H1 (cell line): ENCODE measurements around the gene SPATA16. TPM values are rescaled to one million over a fixed set of nuclear protein-coding genes. Genes with fewer than 3 reads are reported as not detected.

Experiments used
- BACH1 ChIP-seq: IDR thresholded peaks from 2 replicates; pipeline ENCODE4 v1.6.1; 2012; ENCODE audit warnings: low read length, improper control_type of control experiment
- CTBP2 ChIP-seq: IDR thresholded peaks from 2 replicates; pipeline ENCODE4 v1.7.0; 2011; ENCODE audit warnings: borderline replicate concordance, mild to moderate bottlenecking, moderate library complexity, mixed read lengths, low read length; ENCODE audit not compliant: insufficient read depth, insufficient read length
- RAD21 ChIP-seq, 2 experiments: IDR thresholded peaks in 1 of 2; conservative IDR thresholded peaks in 1 of 2; 2 replicates each; pipeline ENCODE4 v1.6.1; 2011; ENCODE audit warnings: low read depth in 2 of 2, low read length in 2 of 2, improper control_type of control experiment in 1 of 2, inconsistent platforms in 1 of 2, mild to moderate bottlenecking in 1 of 2, moderate library complexity in 1 of 2
- TEAD4 ChIP-seq: IDR thresholded peaks from 2 replicates; pipeline ENCODE4 v1.6.1; 2012; ENCODE audit warnings: low read depth, low read length, inconsistent platforms, mixed read lengths
- ZNF274 ChIP-seq: IDR thresholded peaks from 2 replicates; pipeline ENCODE4 v1.7.0; 2012; ENCODE audit warnings: low read length, borderline replicate concordance; ENCODE audit errors: extremely low read depth
- polyA plus RNA-seq, 7 experiments: library from polyadenylated mRNA; depleted of rRNA in 3 of 7; stranded (reverse) in 5 of 7; unstranded in 2 of 7; fragments of >200 nt in 5 of 7; fragments of 200-250 nt in 2 of 7; gene quantifications; 1 replicate in 5 of 7; 2 replicates in 1 of 7; 4 replicates in 1 of 7; pipeline versions ENCODE4 v1.2.1 to v1.2.3, GENCODE V29; 2011 to 2013; ENCODE audit warnings: missing spikeins in 2 of 7, mixed read lengths in 2 of 7
- total RNA-seq: library from RNA; stranded (reverse); fragmentation: NEBNext Ultra II Directional; extraction: Animal tissue kit (Norgen Biotek cat#: 25700); gene quantifications from 2 replicates; pipeline ENCODE4 v1.2.1, GENCODE V29; 2021
- TF ChIP-seq, protein P1 (sequence below), 3 experiments: IDR thresholded peaks; 1 replicate in 2 of 3; 2 replicates in 1 of 3; pipeline versions ENCODE4 v1.5.1 to v1.6.1; 2011; ENCODE audit warnings: low read length in 3 of 3, mild to moderate bottlenecking in 3 of 3, inconsistent platforms in 2 of 3, low read depth in 1 of 3, moderate library complexity in 1 of 3; ENCODE audit not compliant: insufficient read depth in 1 of 3; ENCODE audit errors: control extremely low read depth in 1 of 3
- TF ChIP-seq, protein P2 (sequence below): IDR thresholded peaks from 2 replicates; pipeline ENCODE4 v1.6.1; 2012; ENCODE audit warnings: inconsistent platforms
- TF ChIP-seq, protein P3 (sequence below): fragments of 300-600 bp; sonication (generic); IDR thresholded peaks from 2 replicates; pipeline ENCODE4 v1.7.1; 2012; ENCODE audit warnings: low read length, moderate library complexity, mild to moderate bottlenecking, inconsistent platforms; ENCODE audit not compliant: insufficient replicate concordance

Gene SPATA16
- total and polyA plus RNA-seq, 2 of the 8 experiments (the other 6 are each of a cell fraction or from before 2014, with no cell fraction given): 0.05 to 2.7 TPM

DNA sequence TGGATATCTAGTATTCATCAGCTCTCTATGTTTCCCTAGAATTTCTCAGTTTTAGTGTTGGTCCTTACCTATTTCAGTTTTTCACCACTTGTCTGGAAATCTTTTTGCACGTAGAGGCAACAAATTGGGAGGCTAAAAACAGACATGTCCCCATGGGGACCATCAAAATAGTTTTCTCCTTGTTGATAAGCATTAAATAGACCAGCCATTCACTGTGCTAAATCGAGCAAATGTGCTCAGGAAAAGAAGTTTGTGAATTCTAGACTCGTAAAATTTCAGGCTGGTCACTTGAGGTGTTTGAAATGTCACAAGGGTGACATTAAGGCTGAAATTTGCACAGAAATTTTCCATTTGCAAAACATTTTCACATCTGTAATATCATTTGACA lies 102.6 kb downstream of the SPATA16 start (continued):
- TF ChIP-seq, protein P1, sequence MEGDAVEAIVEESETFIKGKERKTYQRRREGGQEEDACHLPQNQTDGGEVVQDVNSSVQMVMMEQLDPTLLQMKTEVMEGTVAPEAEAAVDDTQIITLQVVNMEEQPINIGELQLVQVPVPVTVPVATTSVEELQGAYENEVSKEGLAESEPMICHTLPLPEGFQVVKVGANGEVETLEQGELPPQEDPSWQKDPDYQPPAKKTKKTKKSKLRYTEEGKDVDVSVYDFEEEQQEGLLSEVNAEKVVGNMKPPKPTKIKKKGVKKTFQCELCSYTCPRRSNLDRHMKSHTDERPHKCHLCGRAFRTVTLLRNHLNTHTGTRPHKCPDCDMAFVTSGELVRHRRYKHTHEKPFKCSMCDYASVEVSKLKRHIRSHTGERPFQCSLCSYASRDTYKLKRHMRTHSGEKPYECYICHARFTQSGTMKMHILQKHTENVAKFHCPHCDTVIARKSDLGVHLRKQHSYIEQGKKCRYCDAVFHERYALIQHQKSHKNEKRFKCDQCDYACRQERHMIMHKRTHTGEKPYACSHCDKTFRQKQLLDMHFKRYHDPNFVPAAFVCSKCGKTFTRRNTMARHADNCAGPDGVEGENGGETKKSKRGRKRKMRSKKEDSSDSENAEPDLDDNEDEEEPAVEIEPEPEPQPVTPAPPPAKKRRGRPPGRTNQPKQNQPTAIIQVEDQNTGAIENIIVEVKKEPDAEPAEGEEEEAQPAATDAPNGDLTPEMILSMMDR (IDR thresholded peaks at IDR 0.05; ENCODE audit: control extremely low read depth in 1 of 3, insufficient read depth in 1 of 3, low read depth in 1 of 3, low read length in 3 of 3): no peak
- TF ChIP-seq BACH1 (no peak), RAD21 (IDR thresholded peaks at IDR 0.05 in 1 of 2, conservative IDR thresholded peaks at IDR 0.05 in 1 of 2; ENCODE audit: low read depth in 2 of 2, low read length in 2 of 2) (no peak), CTBP2 (no peak), ZNF274 (no peak), TEAD4 (no peak)
- TF ChIP-seq, protein P2, sequence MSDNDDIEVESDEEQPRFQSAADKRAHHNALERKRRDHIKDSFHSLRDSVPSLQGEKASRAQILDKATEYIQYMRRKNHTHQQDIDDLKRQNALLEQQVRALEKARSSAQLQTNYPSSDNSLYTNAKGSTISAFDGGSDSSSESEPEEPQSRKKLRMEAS: no peak
- TF ChIP-seq, protein P3, sequence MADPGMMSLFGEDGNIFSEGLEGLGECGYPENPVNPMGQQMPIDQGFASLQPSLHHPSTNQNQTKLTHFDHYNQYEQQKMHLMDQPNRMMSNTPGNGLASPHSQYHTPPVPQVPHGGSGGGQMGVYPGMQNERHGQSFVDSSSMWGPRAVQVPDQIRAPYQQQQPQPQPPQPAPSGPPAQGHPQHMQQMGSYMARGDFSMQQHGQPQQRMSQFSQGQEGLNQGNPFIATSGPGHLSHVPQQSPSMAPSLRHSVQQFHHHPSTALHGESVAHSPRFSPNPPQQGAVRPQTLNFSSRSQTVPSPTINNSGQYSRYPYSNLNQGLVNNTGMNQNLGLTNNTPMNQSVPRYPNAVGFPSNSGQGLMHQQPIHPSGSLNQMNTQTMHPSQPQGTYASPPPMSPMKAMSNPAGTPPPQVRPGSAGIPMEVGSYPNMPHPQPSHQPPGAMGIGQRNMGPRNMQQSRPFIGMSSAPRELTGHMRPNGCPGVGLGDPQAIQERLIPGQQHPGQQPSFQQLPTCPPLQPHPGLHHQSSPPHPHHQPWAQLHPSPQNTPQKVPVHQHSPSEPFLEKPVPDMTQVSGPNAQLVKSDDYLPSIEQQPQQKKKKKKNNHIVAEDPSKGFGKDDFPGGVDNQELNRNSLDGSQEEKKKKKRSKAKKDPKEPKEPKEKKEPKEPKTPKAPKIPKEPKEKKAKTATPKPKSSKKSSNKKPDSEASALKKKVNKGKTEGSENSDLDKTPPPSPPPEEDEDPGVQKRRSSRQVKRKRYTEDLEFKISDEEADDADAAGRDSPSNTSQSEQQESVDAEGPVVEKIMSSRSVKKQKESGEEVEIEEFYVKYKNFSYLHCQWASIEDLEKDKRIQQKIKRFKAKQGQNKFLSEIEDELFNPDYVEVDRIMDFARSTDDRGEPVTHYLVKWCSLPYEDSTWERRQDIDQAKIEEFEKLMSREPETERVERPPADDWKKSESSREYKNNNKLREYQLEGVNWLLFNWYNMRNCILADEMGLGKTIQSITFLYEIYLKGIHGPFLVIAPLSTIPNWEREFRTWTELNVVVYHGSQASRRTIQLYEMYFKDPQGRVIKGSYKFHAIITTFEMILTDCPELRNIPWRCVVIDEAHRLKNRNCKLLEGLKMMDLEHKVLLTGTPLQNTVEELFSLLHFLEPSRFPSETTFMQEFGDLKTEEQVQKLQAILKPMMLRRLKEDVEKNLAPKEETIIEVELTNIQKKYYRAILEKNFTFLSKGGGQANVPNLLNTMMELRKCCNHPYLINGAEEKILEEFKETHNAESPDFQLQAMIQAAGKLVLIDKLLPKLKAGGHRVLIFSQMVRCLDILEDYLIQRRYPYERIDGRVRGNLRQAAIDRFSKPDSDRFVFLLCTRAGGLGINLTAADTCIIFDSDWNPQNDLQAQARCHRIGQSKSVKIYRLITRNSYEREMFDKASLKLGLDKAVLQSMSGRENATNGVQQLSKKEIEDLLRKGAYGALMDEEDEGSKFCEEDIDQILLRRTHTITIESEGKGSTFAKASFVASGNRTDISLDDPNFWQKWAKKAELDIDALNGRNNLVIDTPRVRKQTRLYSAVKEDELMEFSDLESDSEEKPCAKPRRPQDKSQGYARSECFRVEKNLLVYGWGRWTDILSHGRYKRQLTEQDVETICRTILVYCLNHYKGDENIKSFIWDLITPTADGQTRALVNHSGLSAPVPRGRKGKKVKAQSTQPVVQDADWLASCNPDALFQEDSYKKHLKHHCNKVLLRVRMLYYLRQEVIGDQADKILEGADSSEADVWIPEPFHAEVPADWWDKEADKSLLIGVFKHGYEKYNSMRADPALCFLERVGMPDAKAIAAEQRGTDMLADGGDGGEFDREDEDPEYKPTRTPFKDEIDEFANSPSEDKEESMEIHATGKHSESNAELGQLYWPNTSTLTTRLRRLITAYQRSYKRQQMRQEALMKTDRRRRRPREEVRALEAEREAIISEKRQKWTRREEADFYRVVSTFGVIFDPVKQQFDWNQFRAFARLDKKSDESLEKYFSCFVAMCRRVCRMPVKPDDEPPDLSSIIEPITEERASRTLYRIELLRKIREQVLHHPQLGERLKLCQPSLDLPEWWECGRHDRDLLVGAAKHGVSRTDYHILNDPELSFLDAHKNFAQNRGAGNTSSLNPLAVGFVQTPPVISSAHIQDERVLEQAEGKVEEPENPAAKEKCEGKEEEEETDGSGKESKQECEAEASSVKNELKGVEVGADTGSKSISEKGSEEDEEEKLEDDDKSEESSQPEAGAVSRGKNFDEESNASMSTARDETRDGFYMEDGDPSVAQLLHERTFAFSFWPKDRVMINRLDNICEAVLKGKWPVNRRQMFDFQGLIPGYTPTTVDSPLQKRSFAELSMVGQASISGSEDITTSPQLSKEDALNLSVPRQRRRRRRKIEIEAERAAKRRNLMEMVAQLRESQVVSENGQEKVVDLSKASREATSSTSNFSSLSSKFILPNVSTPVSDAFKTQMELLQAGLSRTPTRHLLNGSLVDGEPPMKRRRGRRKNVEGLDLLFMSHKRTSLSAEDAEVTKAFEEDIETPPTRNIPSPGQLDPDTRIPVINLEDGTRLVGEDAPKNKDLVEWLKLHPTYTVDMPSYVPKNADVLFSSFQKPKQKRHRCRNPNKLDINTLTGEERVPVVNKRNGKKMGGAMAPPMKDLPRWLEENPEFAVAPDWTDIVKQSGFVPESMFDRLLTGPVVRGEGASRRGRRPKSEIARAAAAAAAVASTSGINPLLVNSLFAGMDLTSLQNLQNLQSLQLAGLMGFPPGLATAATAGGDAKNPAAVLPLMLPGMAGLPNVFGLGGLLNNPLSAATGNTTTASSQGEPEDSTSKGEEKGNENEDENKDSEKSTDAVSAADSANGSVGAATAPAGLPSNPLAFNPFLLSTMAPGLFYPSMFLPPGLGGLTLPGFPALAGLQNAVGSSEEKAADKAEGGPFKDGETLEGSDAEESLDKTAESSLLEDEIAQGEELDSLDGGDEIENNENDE: no peak
